ENCODE measurements around the gene NRN1.

NRN1 gene

DNA sequence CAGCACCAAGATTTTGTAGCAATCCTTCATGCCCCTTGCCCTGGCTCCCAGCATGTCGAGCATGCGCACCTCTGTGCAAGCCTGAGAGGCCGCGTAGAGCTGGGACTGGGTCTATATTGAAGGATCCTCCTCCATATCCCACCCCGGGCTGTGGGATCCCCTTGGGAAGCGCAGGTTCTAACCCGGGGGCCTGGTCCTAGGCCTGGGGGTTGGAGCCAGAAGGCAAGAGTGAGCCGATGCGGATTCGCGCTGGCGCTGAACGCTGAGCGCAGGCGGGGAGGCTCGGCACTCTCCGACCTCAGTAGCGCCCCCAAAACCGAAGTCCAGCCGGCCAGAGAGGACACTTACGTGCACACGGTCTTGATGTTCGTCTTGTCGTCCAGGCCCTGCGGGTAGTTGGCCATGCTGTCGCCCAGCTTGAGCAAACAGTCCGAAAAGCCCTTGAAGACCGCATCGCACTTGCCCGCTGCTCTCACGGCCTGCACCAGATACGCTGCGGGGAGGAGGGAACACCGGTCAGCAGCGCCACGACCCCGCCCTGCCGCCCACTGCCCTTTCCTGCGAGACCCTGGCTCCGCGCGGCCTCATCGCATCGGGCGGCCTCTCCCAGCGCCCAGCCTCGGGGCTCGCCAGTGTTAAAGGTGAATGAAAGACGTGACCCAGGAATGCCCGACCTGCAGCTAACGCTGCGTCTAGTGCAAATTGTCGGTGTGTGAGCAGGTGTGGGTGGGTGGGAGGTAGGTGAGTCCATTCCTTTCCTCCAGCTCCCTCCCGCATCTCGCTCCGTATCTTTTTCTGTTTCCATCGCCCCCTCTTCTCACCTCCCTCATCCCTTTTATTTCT lies 4.5 kb downstream of the NRN1 start:
- no peak for DNase-seq

GRCh38 chr6:6001443-6001842 lies 5.3 kb downstream of the NRN1 start:
- DNase-seq, result no peak

GRCh38 chr6:5999688-6000608 lies 6.8 kb downstream of the NRN1 start:
- no peak for DNase-seq

GRCh38 chr6:5998711-5999687 lies 7.7 kb downstream of the NRN1 start:
- DNase-seq, result peak in 1 of 2 experiments; percentile 53

GRCh38 chr6:5998236-5998635 lies 8.5 kb downstream of the NRN1 start:
- DNase-seq, result no peak

- no peak for DNase-seq
Observed at GRCh38 chr6:5997420-5997987, 9.2 kb downstream of the NRN1 start.

DNA sequence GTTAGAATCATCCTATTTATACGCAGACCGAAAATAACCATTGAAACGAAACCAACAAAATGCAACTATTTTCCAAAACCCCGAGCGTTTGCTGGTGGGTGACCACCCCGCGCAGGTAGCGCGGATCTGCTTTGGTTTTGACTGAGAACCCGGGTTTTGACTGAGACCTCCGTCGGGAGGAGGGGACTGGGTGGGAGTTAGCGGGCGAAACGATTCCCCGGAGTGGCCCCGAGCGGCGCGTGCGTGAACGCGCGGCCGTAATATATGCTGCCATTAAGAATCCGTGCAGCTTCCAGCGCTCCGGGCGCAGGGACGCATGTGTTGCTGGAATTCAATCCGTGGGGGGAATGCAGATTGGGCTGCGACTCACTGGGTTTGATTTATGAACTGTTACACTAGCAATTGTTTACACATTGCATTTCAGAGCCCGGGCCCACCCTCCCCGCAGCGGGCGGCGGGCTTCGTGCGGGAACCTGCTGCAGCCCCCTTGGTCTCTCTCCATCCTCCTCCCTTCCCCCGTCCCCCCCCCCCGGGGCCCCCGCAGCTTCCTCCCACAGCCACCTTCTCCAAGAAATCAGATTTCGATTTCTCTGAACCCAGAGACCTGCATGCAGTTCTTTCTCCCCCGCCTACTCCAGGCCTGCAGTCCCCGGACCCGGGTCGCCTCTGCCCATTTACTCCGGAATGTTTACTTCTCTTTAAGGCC lies 9.9 kb downstream of the NRN1 start:
- DNase-seq, result peak in 1 of 2 experiments; percentile 65

DNA sequence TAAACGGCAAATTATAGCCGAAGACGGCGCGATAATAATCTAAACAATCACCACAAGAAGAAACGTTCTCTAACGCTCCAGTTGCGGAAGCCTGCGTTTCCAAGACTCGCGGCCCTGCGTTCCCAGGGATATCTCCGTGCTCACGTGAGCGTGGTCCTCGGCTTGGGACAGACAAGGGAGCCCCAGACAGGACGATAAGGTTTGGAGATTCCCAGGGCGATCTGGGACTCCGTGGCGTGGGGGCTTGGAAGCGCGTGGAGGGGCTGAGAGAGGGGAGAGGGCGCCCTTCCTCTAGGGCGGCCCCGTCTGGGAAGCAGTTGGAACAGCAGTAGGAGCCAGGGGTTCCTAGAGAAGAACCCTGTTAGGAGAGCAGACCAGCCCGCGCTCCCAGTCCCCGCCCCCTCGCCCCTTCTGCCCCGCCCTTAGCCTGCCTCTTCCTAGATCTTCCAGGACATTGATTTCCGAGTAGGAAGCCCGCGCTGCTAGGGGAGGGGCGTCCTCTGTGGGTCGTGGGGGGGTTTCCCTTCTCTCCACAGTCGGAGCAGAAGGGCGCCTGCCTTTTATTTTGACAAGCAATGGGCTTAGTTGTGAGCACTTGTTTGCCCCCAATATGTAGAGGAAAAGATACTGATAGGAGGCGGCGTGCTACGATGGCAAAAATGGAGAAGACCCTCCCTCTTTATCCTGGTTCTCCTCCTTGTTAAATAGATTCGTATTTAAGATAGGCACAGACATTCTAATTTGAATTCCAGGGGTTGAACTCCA lies 10.6 kb downstream of the NRN1 start:
- DNase-seq, result peak; percentile 56 to 85

GRCh38 chr6:5995658-5995948 lies 11.1 kb downstream of the NRN1 start:
- no peak for DNase-seq

GRCh38 chr6:5994999-5995657 lies 11.6 kb downstream of the NRN1 start:
- no peak for DNase-seq

GRCh38 chr6:5994234-5994998 lies 12.3 kb downstream of the NRN1 start:
- DNase-seq, result no peak

DNA sequence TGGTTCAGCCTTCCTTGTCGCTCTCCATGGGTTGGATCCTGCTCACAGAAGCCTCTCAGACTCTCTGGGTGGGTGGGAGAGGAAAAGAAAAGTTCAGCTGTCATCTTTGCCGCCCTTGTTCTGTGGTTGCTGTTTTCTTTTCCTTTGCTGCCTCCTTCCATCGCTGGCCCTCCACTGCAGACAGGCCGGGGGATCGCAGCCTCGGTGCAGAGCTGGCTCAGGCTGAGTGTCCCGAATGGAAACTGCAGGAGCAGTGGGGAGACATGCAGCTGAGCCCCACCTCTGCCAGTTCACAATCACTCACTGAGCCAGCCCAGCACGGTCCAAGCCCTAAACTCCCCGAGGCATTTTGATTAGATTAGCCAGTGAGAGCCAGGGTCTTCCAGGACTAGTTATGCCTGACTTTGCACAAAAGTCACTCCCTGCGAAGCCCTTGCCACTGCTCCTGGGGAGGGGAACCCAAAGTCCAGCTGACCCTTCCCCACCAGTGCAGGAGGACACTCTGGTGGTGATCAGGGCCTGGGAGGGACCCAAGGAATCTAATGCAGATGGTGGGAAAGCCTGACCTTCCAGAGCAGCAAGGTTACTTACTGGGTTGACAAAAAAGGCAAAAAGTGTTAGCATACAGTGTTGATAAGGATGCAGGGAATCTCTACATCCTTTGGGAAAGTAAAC lies 14.0 kb downstream of the NRN1 start:
- DNase-seq, result no peak

- DNase-seq, result no peak
Observed at GRCh38 chr6:5990786-5991185, 15.9 kb downstream of the NRN1 start.

- no peak for DNase-seq
Observed at GRCh38 chr6:5989141-5989723, 17.5 kb downstream of the NRN1 start.

DNA sequence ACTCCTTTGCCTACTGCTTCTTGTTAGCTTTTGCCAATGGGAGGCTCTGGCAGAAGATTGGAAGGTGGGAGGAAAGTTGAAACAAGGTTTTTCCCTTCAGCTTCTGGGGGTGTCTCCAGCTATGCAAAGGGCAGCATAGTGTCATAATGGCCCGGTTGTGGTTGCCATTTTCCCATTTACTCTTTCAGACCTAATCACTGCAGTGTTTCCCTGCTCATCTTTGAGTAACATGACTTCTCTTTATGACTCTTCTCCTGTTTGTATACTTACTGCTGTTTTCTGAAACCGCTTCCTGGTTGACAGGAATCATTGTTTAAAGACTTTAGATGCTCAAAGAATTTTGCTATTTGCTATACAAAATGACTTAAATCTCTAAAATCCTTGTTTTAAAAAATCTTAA lies 19.9 kb downstream of the NRN1 start:
- no peak for DNase-seq

GRCh38 chr6:5984150-5985089 lies 22.3 kb downstream of the NRN1 start:
- no peak for DNase-seq
